Right ventricle myocardium inferior (tissue), 1 donor: Measurements from ENCODE around the gene ABHD15. TPM values are rescaled to one million over a fixed set of nuclear protein-coding genes. Genes with fewer than 3 reads are reported as not detected.

Source experiments
- ATAC-seq: fragments of 200-7000 bp; cut with Tn5 transposase; one replicate; pipeline ENCODE4 v1.9.1; 2020; ENCODE audit warnings: mild to moderate bottlenecking, moderate library complexity
- DNase-seq: peaks from one replicate; pipeline ENCODE4 v3.0.0; 2021; ENCODE audit errors: missing footprints
- intact Hi-C: fragments of 100-400 bp; cut with DNase I; formaldehyde crosslinking; loops from one replicate; pipeline ENCODE4 v1.11.0; 2022
- total RNA-seq: library from RNA; stranded (reverse); fragmentation: NEBNext Ultra II Directional; extraction: Animal tissue kit (Norgen Biotek cat#: 25700); gene quantifications from one replicate; pipeline ENCODE4 v1.2.1, GENCODE V29; 2021
- donor health status: DM: no; HTN: yes; CAD: no; lungs with severe emphysema.

The ABHD15 gene
- total RNA-seq, 1 donor from 2014 or later: 7.1 TPM

DNA sequence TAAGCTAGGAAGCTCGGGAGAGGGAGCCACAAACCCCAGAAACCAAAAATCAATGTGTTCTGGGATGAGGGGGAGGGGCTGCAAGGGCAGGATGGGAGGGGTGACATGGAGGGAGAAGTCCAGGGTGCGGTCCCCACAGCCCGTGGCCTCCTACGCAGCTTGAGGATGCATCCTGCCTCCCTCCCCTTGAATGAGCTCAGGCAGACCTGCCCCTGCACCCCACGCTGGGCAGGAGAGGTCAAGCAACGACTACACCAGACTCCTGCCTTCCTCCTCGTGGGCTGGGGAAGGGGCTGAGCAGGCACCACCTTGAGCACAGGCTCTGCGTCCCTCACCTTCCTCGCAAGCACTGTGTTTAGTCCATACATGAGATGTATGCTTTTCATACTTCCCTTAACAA is 30.0 kb upstream of the ABHD15 start:
- DNase-seq (peak; percentile 50), ATAC-seq (no peak)
- intact Hi-C loops: no loop called here

DNA sequence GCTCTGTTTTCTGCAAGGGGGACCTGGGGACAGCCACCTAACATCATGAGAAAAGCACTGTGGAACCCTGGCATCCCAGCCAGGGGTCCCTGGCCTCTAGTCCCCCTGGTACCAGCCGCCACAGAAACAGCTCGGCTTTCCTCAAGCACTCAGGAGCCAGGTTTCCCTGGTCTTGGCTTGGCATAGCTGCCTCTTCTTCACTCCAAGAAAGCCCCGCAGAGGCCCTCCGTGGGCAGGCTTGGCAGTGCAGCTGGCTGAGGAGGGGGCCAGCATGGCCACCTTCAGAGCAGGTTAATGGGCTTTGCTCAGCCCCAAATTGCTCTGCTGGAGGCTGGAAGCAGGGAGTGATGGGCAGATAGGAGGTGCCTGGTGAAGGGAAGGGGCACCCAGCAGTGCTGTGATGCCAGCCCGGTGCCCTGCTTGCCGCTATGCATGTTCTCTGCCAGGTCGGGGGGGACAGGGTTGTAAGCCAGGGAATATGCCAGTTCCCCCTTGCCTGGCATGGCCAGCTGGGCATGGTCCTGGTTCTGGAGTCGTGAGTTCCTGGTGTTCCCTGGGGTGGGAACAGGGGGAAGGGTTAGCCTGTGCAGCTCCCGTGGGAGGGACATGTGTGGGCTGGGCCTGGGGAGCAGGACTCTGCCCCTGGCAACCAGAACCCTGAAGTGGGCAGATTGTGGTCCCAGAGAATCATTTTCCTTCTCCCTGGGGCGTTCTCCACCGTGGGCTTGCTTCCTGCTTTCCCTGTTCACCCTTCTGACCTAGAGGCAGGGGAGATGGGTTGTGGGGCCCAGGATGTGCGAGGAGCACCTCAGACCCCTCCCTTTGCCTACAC is 29.3 kb upstream of the ABHD15 start:
- intact Hi-C loops: no loop called here
- ATAC-seq: no peak
- peak; percentile 31 for DNase-seq

DNA sequence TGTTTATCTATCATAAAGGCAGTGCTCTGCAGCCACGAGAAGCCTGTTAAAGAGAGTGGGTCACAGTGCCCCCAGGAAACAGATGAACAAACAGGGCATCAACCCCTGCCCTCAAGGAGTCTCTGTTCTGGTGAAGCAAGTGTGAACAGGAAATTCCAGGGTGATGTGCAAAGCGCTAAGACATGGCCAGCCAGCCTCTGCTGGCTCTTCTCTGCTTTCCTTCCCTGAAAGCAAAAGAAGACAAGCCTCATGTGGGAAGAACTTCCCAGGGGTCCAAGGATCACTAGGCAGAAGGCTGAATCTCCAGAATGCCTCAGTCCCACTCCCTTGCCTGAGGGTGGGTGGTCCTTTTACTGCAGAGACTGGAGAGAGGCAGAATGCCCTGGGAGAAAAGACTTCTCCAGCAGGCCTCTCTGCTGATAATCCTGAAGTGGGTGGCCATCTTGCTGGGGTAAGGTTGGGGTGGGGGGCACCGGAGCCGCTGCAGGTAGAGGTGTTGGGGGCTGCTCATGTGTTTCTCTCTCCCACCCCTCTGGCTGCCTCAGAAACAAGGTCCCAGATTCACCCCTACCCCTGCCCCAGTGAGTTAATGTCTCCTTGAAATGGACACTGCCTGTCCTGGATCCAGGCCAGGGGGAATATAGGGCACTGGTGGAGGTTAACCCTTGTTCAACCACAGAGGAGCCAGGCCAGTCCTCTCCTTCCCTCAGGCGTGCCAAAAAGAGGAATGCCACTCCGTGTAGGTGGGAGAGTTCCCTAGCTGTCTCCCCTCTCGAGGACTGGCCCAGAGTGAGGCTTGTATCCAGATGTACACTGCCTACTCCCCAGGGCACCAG is 28.5 kb upstream of the ABHD15 start:
- intact Hi-C loops: no loop called here
- ATAC-seq: no peak
- peak; percentile 28 for DNase-seq

DNA sequence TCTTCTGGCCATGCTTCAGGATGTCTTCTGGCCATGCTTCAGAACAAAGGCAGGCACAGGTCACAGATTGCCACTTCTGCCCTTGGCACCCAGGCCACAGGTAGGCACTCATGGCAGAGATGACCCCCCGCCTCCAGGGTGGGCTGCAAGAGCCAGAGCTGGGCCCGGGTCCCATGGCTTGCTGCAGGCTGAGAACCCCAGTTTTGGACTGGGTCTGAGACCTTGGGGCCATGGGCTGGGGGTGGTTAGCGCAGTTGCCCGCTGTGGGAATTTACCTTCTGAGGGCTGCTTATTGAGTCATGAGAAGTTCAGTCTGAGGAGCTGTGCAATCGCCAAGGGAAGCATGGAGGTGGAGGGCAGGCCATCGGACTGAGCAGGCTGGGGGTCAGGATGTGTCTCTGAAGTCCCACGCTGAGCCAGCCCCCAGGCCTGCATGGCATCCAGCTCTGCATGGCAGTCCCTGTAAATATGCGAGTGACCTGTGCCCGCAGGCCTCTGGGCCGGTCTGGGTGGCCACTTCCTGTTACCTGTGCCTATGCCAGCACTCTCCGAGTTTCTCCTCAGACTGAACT is 27.8 kb upstream of the ABHD15 start:
- DNase-seq (peak; percentile 50), ATAC-seq (no peak)
- intact Hi-C loops: no loop called here

DNA sequence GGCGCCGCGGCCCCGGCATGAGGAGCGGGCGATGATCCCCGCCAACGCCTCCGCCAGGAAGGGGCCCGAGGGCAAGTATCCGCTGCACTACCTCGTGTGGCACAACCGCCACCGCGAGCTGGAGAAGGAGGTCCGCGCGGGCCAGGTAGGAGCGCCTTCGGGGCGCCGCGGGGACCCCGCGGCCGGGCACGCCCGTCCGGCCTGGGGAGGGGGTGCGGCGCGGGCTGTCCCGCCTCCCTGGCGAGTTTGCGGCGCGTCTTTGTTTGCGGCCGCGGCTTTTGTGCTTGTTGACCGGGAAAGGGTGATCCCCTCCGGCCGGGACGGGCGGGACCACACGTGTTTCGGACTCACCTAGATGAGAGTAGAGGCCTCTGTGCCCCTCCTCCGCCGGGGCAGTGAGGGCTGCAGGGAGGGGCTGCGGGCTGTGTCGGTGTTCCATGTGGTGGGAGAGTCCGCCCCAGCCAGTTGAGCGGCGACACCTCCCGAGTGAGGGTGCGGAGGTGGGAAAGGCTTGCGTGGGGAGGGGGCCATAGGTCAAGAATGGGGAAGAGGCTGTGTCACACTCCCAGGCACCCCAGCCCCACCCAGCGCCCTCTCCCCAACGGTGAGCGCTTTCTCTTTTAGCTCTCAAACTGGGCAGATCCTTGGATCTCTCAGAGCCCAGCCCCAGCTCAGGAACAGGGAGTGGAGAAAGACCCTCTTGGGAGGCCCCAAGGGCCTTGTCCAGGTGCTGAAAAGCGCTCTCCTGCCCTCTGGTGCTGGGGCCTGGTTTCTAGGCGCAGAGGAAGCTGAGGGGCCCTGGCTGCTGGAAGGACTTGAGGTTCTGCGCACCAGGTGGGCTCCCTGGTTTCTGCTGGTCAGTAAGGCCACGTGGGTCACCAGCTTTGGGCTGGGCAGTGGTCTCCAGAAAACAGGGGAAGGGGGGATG is 27.0 kb upstream of the ABHD15 start:
- intact Hi-C loops: no loop called here
- ATAC-seq (no peak), DNase-seq (peak; percentile 63)

DNA sequence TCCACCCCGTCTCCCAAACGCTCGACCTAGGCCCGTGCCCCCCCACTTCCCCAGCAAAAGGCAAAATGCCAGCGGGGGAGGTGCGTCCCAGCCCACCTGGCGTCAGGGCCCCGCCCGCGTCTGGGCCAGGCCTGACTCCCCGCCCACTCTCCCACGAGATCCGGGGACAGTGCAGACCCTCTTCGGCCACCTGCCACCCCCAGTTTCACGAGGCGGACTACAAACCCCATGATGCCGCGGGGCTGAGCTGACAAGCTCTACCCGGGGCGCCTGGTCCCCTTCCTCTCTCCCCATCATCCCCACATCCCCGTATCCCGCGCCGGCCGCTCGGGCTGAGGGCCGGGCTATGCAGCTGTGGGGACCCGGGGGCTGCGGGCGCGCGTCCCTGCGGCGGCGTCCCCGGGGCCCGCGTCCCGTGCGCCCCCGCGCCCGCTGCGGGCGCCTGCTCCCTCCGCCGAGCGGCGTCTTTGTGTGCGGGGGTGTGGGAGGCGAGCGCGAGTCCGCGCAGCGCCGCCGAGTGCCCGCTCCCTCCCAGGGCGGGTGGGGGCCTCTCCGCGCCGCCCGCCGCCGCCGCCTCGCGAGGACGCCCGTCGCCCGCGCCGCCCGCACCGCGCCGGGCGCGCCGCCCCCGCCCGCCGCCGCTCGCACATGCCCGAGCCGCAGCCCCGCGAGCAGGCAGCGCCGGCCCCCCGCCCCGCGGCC is 26.2 kb upstream of the ABHD15 start, which contains the start of gene ANKRD13B:
Gene ANKRD13B (plus strand): TSS at position 283 of the 702 bp plus-strand sequence. CDS start 490 bp downstream, outside the sequence.
- DNase-seq (peak; percentile 82), ATAC-seq (no peak)
- intact Hi-C loops: no loop called here

DNA sequence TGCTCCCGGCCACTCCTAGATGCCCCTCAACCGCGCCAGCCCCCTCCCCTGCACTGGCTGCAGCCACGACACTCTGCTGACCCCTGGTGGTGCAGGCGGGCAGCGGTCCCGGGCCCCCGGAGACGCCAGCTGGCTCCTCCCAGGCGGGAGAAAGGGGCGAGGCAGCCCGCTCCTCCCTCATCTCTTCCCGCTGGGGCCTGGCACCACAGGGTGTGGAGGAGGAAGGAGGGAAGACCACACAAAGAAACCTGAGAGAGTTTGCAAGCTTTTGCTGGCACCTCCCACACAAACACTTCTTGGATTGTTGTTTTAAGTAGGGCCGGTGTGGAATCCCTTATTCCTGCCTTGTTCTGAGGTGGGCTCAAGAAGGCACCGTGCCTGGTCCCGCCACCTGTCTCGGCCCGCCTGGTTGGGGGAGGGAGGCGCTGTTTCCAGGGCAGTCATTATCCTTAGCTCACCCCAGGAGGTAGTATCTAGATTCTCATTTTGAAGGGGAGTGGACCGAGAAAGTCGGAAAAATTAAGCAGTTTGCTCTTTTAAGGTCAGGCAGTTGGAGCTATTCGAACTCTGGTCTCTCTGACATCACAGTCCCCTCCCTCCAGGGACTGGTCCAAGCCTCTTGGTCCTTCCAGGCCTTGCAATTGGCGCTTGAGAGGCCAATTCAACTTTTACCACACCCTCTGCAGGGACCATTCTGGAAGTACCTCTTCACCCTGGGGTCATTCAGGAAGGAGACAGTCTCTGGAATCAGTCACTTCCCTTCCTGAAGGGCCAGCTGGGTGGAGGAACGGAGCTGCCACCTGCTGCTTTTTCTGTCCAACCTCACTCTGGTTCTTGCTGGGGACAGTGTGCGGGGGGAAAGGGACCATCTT is 25.1 kb upstream of the ABHD15 start:
- intact Hi-C loops: loop anchor here (2.0 kb wide), 1 partner anchor 21 kb away; no protein-coding TSS in a partner anchor
- peak; percentile 77 for ATAC-seq
- DNase-seq: peak; percentile 93

DNA sequence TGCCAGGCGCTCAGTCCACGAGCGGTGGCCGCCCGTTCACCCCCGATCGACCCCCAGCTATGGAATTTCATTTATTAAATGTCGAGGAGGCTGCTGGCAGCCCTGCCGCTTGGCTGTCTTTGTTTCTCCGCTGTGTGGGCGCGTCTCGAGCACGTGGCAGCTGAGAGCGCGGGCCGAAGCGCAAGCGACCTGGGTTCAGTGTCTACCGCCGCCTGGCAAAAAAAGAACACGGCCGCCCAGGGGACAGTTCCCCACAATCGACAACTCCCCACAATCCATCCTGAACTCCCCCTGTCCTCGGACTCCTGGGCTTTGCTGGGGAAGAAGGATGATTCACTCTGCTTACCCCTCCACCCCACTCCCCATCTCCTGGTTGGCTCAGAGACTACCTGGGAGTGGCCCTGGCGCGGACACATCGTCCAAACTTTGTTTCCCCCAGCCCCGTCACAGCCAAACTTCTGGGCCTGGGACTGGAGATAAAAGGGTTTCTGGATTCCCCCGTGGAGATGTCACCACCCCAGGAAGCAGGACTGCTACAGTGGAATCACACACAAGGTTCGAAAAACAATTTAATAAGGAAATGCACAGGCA is 24.4 kb upstream of the ABHD15 start:
- intact Hi-C loops: loop anchor here (2.0 kb wide), 1 partner anchor 22 kb away; no protein-coding TSS in a partner anchor
- DNase-seq: peak; percentile 79
- peak; percentile 2 for ATAC-seq

DNA sequence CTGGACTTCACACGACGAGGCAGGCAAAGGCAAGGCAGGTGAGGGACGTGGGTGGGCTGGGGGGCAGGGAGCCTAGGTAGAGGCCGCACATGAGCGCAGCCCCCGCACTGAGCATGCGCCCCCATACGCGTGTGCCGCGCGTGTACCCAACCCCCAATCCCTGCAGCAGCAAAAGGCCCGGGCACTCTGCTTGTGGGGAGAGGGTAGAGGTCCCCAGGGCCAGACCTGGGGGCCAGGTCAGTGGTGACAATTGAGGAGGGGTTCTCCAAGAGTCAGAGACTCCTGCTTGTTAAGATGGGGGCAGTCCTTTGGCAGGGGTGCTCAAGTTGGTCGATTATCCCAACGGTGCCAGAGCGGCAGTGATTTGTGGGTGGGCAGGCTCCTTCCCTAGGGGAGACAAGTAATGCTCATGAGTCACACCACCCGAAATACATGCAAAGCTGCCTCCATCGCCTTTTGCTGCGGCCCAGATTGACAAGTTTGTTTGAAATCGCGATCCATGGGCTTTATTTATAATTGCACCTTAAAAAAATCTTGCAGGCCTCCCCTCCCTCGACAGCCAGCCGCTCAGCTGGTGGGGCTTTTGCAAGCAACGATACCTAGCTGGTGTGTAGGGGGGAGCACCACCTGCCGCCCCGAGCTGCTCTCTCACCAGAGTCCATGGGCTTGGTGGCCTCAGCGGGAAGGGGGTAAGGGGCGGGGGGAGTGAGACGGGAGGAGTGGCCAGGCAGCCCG is 23.7 kb upstream of the ABHD15 start:
- DNase-seq (no peak), ATAC-seq (no peak)
- intact Hi-C loops: loop anchor here (2.0 kb wide), 1 partner anchor 22 kb away; no protein-coding TSS in a partner anchor

DNA sequence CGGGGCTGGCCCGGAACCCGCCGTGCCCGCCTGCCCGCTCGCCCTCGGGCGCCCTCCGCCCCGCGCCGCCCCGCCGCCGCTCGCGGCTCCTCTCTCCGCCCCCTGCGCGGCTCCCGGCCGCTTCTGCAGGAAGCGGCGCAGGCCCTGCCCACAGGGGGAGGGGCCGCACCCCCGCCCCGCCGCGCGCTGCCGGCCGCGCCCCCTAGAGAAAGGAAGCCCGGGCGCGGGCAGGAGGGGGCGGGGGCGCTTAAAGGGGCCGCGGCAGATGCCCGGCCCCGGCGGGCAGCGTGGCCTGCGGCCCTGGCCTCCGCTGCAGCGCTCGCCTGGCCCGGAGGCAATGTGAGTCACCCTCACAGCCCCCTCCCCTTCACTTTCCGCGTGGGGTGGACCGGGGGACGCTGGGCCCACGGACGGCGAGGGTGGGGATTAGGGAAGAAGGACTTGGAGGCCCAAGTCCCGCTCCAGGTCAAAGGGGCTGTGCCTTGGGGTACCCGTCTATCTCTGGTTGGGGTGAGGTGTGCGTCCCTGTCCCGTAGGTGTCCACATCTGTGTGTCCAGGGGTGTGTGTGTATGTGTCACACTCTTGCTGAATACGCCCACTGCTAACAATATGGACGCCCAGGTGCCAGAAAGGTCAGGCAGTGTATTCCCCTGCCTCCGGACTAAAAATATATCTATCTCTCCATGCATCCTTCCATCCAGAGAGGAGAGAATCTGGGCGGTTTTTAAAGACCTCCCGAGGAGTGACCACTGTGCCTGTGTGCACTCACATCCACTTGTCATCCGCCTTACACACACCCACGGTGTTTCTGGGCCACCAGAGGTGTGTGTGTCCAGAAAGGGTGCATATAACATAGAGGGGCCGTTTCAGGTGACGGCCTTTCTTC is 22.9 kb upstream of the ABHD15 start, which contains the start of gene GIT1:
Gene GIT1 (minus strand): TSS at position 125 of the 887 bp plus-strand sequence. CDS start 270 bp downstream, outside the sequence.
- peak; percentile 89 for ATAC-seq
- peak; percentile 94 for DNase-seq
- intact Hi-C loops: loop anchor here (2.0 kb wide), 1 partner anchor 23 kb away; no protein-coding TSS in a partner anchor

DNA sequence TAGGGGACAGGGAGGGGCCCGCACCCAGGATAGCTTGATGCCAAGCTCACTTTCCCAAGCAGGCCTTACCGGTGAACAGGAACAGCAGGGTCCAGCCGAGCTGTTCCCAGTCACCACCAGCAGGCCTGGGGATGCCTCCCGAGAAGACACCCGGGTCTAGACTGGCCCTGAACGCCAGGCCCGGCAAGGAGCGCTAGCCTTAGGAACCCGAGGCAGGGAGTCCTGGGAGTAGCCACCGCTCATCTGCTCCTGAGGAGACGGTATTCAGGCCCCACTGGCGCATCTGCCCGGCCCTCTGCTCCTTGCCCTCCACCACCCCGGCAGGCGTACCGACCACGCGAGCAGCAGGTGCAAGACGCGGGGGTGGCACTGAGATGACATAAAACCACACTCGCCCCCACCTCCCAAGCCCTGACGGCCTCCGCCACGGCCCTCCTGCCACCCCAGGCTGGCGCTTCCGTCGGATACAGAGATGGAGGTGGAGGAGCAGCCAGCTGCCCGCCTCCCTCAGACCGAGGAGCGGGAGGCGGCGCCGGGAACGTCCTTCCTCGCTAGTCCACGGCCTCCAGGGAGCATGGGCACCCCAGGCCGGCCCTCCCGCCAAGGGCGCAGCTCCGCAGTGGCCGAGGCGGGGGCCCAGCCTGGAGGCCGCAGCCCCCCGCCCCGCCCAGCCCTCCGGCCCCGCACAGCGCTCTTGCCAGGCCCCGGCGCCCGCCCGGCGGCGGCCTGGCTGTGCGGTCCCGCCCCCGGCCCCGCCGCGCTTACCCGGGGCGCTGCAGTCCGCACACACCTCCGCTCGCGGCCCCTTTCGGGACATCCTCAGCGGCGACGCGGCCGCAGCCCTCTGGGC is 21.9 kb upstream of the ABHD15 start:
- peak; percentile 79 for DNase-seq
- no peak for ATAC-seq
- intact Hi-C loops: no loop called here

DNA sequence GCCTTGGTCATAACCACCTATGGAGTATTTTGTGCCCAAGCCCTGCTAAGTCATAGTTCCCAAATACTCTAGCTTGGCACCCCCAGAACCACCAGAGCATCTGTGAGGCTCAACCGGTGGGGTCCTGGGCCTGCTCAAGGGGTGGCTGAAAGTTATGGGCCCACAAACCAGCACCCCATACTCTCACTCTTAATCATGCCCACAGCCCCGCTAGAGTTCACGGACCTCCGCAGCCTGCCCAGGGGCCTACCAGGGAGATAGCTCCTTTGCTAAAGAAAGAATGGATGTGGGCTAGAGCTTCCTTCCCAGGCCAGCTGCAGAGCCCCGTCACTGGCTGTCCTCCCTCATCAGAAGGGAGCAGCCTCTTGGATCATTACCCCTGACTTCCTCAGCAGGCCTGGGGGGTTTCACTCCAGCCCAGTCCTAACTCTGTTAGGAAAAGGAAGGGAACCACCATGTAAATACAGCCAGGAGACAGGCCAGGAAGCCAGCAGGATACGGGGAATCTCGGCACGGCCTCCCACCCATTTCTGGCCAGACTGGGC is 21.3 kb upstream of the ABHD15 start:
- no peak for DNase-seq
- intact Hi-C loops: no loop called here
- ATAC-seq: no peak

DNA sequence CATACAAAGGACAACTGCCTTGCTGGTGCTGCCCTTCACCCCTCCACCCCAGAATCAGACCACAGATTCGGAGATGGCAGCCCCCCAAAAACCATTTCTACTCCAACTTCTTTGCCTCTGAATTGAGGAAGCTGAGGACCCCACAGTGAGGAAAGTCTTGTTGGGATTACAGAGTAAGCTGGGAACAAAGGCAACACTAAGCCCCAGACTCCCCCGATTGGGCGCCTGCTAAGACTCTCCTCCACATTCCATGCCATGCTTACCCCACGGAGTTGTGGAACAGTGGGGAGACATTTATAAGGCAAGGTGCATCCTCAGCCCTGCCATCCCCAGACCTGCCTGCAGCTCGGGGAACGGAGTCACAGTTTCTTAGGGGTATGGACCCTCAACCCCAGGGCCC is 20.8 kb upstream of the ABHD15 start:
- intact Hi-C loops: no loop called here
- ATAC-seq: no peak
- peak; percentile 17 for DNase-seq
